Breast epithelium (tissue), 3 donors: Measurements from ENCODE around the gene C11orf68.

Source experiments
- CTCF ChIP-seq, 3 donors: fragments of 450-650 bp; IDR thresholded peaks; one replicate each; pipeline ENCODE4 v1.5.1; 2016 to 2017; ENCODE audit warnings: antibody characterized with exemption in 3 of 3, mild to moderate bottlenecking in 3 of 3, moderate library complexity in 3 of 3
- POLR2A ChIP-seq: fragments of 450-650 bp; IDR thresholded peaks from one replicate; pipeline ENCODE4 v1.6.1; 2016; ENCODE audit warnings: antibody characterized with exemption, mild to moderate bottlenecking, moderate library complexity

- TF ChIP-seq CTCF (IDR thresholded peaks at IDR 0.05), result no peak
- no peak for TF ChIP-seq POLR2A
These were observed 28.8 kb upstream of the C11orf68 start for GRCh38 chr11:65947603-65948125.
